CMK (cell line): ENCODE data around the gene RUNDC1.
"Not testable (repeated sequence)": the region's sequence is repeated elsewhere in the genome, so short reads cannot be mapped to it uniquely, and the experiment has no call there.

ENCODE experiments used
- DNase-seq: peaks from one replicate; pipeline ENCODE4 v3.0.0-alpha.2; 2010; ENCODE audit warnings: low read depth

RUNDC1 gene

DNA sequence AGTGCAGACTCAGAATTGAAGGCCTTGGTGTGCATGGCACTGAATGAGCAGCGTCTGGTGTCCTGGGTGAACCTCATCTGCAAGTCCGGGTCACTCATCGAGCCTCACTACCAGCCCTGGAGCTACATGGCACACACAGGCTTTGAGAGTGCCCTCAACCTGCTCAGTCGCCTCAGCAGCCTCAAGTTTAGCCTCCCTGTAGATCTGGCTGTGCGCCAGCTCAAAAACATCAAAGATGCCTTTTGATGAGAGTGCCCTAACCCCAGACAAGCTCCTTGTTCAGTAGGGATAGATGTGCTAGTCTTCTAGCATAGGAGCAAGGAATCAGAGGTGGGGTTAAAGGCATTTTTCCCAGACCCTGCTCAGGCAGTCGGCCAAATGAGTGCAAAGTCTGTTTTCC is 11.1 kb downstream of the RUNDC1 start:
- DNase-seq = no peak

DNA sequence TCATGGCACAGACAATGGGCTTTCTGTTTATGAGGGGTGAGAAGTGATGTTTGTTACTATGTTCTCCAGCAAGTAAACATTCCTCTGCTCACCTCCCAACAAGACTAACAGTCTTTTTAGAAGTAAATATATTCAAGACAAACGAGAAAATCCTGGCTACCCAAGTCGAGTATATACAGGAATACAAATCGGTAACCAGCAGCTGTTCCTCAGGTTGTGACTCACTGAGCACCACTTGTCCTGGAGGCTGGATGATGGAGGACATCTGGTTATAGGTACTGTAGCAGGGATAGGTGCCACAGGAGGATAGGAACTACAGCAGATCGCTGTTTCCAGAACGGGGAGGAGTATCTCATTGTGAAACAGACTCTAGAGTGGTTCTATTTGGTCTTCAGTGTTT is 12.5 kb downstream of the RUNDC1 start:
- no peak for DNase-seq

DNA sequence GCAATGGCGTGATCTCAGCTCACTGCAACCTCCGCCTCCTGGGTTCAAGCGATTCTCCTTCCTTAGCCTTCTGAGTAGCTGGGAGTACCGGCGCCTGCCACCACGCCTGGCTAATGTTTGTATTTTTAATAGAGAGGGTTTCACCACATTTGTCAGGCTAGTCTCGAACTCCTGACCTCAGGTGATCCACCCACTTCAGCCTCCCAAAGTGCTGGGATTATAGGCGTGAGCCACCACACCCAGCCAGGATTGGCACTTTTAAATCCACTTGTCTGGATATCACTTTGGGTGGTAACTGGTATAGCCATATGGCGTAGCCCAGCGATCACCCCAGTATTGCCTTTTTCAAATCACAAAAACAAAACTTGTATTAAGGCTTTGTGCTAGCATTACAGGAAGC is 13.5 kb downstream of the RUNDC1 start:
- DNase-seq = not testable (repeated sequence)

DNA sequence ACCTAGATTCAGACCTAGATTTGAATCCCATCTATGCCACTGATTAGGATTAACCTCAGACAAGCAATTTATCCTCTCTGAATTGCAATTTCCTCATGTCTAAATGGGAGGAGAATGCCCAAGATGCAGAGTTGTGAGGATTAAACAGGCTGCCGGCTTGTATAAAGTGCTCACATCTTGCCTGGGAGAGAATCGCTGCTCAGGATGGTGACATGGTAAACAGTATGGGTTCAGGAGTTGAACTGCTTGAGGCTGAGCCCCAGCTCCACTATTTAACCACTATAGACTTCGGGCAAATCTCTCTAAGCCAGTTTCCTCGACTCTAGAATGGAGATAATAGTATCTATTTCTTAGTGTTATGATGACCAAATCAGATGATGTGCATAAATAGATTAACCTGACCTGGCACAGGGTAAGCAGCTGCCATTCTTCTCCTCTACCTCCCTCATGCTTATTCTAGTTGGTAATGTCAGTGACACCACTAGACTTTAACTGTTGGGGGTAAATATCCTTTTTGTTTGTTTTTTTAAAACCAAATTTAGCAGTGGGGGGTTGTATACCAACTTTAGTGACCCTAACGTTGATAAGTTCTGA is 17.1 kb downstream of the RUNDC1 start:
- no peak for DNase-seq

DNA sequence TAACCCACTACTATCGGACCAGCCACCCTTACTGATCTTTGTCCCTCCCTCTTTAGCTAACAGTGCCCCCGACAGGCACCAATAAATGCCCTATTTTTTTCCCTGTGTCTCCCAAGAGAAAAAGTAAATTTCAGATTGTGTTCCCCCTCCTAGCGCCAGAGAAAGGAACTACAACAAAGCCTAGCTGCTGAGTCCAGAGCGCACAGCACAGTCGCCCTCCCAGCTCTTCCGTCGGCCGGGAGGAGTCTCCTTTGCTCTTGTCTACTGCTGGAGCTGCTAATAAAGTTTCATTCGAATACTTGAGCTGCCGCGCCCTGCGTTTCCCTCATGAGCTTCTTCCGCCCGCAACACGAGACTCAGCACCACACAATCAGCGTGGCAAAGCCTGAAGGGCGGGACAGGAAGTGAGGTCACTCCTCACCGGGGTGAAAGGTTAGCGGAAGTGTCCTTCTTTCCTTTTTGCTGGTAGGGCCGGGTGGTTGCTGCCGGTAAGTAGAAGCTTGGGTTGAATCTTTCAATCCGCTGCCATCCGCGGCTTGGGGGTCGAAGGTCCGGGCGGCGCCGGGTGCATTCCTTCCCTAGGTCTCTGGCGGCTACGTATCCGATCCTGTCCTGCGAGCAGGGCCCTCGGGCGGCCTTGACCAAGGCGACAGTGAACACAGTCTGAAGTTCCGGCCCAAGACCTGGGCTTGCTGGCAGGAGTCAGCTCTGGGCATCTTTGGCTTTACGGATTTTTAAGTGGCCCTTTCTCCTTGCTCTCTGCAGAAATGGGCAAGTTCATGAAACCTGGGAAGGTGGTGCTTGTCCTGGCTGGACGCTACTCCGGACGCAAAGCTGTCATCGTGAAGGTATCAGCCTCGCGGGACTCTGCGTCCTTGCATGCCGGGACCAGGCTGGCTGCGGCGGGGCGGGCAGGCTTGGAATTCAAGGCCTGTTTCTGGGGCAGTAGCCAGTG is 17.9 kb downstream of the RUNDC1 start, which contains the start of gene RPL27:
Gene RPL27, plus strand, starts transcription at position 436 of the 955 bp plus-strand sequence. Its CDS starts 332 bp downstream, at position 768.
- peak; percentile 99 for DNase-seq

DNA sequence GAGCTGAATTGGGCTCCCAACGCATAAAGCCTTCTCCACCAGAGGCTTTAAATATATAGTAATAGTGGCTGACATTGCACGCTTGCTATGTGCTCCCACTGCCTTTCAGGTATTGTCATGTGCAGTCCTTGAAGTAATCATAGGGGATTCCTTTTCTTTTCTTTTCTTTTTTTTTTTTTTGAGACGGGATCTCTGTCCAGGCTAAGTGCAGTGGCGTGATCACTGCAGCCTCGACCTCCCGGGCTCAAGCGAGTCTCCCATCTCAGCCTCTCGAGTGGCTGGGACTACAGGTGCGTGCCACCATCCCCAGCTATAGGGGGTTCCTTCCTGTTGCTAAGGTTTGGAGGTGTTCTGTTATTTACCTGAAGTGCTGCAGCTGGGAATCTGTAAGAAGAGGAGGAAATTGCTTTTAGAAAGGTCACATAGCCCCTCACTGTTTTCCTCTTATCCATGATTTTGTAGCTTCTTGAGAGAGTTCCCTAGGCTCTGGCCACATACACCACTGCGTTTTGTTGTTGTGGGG is 18.7 kb downstream of the RUNDC1 start:
- DNase-seq = no peak

DNA sequence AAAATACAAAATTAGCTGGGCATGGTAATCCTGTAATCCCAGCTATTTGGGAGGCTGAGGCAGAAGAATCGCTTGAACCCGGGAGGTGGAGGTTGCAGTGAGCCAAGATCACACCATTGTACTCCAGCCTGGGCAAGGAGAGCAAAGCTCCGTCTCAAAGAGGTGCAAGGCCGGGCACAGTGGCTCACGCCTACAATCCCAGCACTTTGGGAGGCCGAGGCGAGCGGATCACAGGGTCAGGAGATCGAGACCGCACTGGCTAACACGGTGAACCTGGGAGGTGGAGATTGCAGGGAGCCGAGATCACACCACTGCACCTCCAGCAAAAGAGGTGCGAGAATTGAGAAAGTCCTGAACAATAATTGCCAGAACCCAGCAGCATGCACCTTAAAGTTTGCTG is 20.5 kb downstream of the RUNDC1 start:
- not testable (repeated sequence) for DNase-seq

DNA sequence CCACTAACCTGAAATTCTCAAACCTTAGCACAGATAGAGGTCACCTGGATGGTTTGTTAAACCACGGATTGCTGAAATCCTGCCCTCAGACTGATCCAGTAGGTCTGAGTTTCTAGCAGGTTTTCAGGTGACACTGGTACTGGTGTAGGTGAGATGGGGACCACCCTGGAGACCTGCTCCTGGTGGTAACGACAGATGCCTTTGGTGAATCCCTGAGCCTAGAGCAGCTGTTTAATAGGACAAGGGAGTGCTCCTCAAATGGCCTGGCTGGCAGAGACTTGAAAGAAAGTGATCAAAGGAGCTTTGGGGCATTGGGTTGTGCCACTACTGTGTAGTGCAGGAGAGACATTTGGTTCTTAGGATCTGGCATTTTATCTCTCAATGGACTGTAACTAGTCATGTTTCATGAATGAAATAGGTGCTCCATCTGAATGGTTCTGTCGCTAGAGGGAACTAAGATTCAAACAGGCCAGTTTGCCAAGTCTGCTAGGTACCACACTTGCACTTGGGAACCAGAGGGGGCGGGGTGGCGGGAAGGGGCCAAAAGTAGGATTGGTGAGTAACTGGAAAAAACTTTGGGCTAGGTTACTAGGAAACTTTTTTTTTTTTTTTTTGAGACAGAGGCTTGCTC is 23.3 kb downstream of the RUNDC1 start:
- DNase-seq = no peak

DNA sequence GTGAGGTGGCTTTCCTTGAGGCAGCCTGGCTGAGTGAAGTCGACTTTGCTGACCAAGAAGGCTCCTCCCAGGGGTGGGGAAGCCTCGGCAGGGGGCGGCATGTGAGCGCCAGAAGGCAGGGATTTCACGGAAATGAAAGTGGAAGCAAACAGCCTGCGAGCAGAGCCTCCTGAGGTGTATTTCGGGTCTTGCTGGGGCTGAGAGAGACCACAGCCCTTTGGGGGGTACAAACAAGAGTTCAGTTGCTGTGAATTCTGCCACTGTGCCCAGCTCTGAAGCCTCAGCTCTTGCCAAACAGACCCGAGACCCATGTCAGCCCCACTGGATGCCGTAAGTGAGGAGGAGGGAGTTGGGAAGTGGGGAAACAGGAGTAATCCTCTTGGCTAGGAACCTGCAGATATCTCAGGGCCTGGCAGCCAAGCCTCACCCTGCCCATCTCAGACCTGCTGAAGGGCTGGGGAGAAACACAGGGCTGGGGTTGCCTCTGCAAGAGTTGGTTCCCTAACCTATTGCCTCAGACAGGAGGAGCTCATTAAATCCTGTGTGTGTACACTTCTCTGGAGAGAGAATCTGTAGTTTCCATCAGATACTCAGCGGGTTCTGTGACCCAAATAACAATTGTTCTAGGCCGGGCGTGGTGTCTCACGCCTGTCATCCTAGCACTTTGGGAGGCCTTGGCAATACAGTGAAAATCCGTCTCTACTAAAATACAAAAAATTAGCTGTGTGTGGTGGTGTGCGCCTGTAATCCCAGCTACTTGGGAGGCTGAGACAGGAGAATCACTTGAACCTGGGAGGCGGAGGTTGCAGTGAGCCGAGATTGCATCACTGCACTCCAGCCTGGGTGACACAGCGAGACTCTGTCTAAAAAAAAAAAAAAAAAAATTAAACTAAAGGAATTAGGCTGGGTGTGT is 26.5 kb downstream of the RUNDC1 start, which contains the start of gene IFI35:
Gene IFI35, plus strand, starts transcription at position 146 of the 913 bp plus-strand sequence. Its CDS starts 164 bp downstream, at position 310.
- DNase-seq = no peak

DNA sequence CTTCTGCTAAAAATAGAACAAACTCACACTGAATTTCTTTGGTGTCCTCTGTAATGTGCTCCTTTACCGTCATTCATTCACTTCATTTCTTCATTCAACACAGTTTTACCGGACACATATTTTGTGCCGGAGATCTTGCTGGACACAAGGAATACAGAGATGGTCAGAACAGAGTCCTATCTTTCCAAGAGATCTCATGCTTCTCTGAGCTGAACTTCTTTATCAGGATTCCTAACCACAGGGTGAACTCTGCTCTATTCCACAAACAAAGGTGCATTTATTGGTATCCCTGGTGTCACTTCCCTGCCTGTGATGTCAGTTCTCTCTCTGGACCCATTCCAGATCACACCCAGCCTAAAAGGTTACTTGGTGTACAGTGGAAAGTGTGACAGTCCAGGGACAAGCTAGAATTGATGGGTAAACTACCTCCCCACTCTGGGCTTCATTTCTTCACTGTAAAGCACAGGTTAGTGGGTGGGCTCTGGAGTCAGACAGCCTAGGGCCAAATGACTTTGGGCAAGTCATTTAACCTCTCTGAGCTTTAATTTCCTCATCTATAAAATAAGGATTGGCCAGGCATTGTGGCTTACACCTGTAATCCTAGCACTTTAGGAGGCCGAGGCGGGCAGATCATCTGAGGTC is 30.4 kb downstream of the RUNDC1 start:
- DNase-seq = no peak

DNA sequence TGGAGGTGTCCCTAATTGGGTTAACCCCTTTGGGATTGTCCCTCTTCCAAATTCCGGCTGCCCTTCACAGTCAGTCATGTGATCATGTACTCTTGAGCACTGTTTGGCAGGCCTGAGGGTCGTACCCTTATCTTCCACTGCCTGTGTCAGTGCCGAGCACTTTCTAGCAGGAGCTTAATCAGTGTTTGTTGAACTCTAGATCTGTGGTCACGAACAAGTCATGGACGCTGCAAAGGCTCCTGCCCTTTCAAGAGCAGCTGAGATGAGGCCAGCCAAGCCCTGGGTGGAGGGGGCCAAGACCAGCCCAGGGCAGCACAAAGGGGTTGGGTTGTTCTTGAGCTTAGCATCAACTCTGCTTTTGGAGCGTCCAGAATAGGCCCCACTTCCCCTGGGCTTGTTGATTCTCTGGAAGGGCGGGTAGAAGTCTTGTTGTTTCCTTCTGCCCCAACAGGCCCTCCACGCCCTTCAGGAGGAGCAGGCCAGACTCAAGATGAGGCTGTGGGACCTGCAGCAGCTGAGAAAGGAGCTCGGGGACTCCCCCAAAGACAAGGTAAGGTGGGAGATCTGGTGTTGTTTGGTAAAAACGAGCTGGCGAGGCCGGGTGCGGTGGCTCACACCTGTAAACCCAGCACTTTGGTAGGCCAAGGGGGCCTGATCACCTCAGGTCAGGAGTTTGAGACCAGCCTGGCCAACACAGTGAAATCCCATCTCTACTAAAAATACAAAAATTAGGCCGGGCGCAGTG is 31.5 kb downstream of the RUNDC1 start:
- no peak for DNase-seq

DNA sequence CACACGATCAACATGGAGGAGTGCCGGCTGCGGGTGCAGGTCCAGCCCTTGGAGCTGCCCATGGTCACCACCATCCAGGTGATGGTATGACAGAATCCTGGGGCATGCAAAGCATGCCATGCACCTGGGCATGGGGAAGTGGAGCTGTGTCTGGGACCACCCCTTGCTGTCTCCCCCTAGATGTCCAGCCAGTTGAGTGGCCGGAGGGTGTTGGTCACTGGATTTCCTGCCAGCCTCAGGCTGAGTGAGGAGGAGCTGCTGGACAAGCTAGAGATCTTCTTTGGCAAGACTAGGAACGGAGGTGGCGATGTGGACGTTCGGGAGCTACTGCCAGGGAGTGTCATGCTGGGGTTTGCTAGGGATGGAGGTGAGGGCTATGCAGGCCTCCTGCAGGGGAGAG is 32.9 kb downstream of the RUNDC1 start:
- no peak for DNase-seq

DNA sequence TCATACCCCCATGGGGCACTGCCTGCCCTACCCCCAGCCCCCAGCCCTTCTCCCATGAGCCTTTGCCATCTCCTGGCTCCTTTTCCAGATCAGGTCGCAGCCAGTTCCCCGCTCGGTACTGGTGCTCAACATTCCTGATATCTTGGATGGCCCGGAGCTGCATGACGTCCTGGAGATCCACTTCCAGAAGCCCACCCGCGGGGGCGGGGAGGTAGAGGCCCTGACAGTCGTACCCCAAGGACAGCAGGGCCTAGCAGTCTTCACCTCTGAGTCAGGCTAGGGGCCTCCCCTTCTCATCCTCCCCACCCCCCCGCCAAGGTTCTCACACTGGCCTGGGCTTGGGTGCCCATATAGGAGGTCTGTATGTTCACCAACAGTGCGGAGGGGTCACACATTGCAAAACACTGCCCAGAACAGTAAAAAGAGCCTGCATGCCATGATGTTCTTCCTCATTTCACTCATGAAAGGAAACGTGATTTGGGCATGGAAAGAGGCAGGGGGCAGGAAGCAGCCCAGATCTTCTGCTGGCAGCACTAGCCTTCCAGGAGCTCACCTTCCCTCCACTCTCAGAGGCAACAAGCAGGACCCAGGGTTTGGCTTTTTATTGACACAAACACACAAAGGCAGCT is 33.8 kb downstream of the RUNDC1 start:
- no peak for DNase-seq

DNA sequence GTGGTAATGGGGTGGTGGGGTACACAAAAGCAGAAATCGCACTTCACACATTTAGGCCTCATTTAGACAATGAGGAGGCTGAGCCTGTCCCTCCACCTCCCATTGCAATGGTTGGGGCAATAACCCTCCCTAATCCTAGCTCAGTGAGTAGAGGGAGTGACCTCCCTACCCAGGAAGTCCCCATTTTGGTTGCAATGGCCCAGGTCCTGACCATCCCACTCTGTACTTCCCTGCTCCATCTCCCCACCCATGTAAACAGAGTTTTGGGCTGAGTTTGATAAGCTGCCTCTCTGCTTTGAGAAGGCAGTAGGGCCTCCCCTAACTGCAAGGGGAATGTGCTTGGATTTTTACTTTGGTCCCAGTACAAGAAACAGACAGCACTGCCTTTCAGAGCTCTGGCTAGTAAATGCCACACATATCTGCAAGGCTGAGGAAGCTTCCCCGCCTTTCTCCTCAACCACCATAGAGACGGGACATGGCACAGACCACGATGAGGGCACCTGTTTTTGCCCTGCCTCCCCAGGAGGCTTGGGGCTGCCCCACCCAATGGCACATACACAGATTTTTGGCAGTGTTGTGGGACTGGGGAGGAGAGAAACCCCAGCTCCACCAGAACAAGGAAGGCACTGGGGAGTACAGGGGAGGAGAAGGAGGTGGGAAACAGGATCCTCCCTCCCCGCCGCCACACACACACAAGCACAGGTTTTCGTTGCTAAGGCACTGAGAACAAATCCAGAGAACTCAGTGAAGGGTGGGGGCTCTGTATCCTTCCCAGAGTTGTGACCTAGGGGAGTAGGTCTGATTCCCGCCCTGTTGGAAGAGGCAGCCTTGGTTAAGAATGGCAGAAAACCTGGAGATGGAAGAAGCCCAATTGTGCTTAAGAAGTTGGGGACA is 34.5 kb downstream of the RUNDC1 start:
- no peak for DNase-seq

DNA sequence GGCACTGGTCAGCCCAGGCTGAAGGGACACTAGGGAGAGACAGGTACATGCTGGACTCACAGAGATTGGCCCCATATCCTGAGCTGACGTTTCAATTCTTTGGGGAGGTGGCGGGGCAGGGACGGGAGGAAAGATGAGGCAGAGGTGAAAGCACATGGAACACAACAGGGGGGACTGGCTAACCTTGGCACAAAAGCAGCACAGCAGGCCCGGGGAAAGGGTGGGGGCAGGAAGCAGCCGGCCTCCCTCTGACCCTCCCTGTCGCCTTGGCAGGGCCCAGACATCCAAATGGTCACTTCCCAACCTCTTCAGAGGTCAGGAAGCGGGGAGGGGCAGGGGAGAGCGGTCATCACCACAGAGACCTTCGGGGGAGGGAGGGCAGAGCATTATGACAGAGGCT is 35.2 kb downstream of the RUNDC1 start:
- no peak for DNase-seq

DNA sequence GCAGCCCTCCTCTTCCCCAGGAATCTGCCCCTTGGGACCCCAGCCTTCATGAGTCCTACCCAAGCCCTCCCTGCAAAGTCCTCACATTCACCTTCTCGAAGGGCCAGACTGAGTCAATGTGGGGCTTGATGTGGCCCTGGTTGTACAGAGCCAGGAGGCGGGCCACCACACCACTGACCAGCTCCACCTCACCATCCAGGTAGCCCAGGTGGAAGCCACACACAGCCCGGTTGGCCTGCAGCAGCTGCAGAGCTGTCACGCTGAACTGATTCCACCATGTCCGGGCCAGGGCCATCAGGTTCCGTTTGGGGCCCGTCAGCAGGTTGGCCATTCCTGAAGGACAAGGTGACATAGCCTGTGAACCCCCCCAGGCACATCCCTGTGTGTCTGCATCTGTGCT is 35.9 kb downstream of the RUNDC1 start:
- DNase-seq = no peak

DNA sequence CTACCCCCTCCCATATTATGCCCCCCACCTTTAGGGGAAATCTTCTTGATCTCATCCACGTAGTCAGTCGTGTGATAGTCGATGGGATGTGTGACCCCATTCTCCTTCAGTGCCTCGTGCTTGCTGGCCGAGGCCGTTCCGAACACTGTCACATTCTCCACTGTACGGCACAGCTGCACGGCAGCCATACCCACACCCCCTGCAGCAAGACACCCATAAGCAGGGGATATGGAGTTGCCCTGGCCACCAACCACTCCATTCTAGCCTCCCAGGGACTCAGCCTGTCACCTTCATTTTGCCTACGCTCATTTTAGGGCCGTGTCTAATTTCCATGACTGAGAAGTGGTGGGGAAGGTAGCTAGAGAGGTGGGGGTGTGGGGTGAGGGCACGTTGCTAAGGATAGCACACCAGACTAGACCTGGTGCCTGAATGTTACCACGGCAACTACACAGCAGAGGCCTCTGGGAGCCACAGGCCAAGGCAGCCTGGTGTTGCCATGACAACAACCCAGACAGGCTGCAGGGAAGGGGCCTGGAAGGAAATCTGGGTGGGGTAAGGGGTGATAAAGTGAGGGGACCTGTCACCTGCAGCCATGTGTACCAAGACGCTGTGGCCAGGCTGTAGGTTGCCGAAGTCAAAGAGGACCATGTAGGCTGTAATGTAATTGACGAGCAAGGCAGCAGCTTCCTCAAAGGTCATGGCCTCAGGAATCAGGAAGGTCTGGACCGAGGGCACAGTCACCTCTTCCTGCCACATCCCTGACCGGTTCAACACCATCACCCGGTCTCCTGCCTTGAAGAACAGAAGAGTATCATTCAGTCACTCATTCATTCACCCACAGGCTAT is 37.9 kb downstream of the RUNDC1 start:
- no peak for DNase-seq

DNA sequence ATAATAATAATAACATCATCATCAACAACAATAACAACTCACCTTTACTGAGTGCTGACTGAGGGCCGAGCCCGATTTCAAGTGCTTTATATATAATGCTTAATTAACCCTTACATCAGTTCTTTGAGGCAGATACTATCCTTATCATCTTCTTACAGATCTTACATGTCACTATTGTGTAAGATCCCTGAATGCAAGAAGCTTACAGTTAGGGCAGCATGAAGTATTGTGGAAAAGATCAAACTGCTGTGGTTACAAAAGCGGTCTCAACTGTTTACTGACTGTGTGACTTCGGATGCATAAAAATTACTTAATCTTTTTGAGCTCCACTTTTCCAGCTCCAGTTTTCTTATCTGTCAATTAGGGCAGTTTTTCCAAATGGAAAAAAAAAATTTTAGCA is 38.6 kb downstream of the RUNDC1 start:
- DNase-seq = no peak
